NCI-H128 (cell line): ENCODE results near the gene P4HA3.
"Not testable (repeated sequence)": the region's sequence is repeated elsewhere in the genome, so short reads cannot be mapped to it uniquely, and the experiment has no call there.

ENCODE experiments used
- DNase-seq: peaks from one replicate; lab custom pipeline; 2025; ENCODE audit not compliant: unreplicated experiment; lab: John Stamatoyannopoulos, UW

The P4HA3 gene

GRCh38 chr11:74311352-74311926 is at the start of gene P4HA3:
P4HA3 (minus strand) TSS chr11:74311640; CDS start chr11:74311611, 29 bp downstream.
- DNase-seq = no peak

DNA sequence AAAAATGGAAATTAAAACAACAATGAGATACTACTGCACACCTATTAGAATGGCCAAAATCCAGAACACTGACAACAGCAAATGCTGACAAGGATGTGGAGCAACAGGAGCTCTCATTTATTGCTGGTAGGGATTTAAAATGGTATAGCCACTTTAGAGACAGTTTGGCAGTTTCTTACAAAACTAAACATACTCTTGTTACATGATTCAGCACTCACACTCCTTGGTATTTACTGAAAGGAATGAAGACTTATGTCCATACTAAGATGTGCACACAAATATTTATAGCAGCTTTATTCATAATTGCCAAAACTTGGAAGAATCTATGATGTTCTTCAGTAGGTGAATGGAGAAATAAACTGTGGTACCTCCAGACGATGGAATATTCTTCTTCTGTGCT is 46.0 kb upstream of the P4HA3 start:
- no peak for DNase-seq

DNA sequence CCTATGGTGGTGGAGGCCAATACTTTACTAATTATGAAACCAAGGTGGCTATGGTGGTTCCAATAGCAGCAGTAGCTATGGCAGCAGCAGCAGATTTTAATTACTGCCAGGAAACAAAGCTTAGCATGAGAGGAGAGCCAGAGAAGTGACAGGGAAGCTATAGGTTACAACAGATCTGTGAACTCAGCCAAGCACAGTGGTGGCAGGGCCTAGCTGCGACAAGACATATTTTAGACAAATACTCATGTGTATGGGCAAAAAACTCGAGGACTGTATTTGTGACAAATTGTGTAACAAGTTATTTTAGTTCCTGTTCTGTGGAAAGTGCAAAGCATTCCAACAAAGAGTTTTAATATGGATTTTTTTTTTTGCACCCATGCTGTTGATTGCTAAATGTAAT is 44.2 kb upstream of the P4HA3 start:
- DNase-seq = no peak

GRCh38 chr11:74354036-74354435 is 42.6 kb upstream of the P4HA3 start:
- no peak for DNase-seq

- DNase-seq = no peak
Observed at GRCh38 chr11:74347381-74347780, 35.9 kb upstream of the P4HA3 start.

GRCh38 chr11:74345420-74345819 is 34.0 kb upstream of the P4HA3 start:
- no peak for DNase-seq

GRCh38 chr11:74341921-74342320 is 30.5 kb upstream of the P4HA3 start:
- DNase-seq = no peak

DNA sequence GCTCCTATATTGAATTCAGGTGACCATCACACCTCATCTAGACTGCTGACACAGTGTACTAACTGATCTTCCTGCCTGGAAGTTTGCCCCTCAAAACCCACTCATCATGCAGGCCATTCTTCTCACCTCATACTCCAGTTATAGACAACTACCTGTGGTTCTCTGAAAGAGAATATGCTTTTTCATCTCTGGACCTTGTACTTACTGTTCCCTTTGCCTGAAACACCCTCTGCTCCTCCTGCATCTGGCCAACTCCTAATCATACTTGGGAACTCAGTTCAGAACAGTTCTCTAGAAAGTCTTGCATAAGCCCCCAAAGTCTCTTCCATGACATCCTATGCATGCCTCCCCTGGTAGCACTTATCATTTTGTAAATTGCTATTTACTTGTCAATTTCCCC is 28.2 kb upstream of the P4HA3 start:
- DNase-seq = no peak

DNA sequence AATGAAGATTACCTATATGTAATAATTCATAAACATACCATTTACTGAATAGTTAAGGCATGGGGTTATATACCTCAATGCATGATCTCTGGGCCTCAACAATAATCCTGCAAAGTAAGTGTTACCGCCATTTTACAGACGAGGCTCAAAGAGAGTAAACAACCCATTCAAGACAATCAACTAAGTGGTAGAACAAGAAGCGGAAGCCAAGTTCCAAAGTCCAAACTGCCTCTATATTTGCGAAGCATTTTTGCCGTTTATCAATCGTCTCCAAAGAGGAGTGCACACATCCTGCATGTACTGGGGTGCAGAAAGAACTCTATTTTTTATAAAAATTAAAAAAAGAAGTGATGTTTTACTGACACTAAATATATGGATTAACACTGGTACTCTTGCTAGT is 27.5 kb upstream of the P4HA3 start:
- DNase-seq = no peak

DNA sequence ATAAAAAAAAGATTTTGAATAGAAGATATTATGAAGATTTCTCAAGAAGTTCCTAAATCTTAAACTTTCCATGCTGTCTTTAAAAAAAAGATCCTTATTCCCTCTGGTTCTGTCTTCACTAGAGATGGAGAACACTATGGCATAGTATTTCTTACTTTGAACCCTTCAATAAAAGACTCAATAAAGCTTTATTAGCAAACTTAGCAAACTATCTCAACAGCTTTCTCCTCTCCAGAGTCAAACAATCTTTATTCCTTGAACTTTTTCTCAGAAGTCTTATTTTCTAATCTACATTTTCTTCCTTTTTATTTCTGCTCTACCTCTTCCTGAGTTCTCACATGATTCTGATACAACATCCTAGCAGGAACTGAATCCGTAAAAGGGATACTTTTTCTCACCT is 21.8 kb upstream of the P4HA3 start:
- no peak for DNase-seq

DNA sequence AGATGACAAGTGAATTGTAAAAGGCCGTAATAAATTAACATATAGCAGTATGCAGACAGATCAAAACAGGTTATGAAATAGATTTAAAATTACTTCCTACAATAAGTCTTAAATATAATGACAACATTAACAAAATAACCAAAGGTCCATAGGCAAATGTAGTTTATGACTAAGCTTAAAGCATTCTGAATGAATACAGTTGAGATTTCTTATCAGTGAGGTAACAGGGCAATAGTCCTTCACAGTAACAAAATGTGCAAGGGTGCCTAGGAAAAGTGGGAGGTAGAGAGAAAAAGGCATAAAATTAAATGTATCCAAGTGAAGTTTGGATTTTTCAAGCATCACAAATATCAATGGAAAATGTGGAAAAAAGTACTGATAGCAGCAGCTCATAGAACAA is 20.9 kb upstream of the P4HA3 start:
- no peak for DNase-seq

- not testable (repeated sequence) for DNase-seq
Observed at GRCh38 chr11:74331000-74331399, 19.6 kb upstream of the P4HA3 start.

- DNase-seq = no peak
Observed at GRCh38 chr11:74330075-74330858, 18.8 kb upstream of the P4HA3 start.

DNA sequence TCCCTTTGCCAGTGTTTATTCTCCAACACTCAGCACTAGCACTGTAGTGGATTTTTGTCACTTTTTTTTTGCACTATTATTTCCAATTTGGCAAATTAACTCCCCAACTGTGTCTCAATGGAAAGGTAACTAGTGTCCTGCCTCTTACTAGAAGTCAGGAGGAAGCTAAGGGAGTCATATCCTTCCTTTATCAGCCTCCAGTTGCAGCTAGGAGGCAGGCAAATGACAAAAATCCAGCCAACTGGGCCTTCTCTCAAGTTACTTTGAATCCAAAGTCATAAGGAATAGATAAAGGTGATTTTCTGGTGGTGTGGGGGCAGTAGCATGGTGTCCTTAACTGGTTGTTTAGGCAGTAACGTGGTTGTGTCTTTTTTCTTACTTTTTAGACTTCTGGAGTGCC is 15.6 kb upstream of the P4HA3 start:
- DNase-seq = no peak

- DNase-seq = no peak
Observed at GRCh38 chr11:74326665-74327064, 15.2 kb upstream of the P4HA3 start.

DNA sequence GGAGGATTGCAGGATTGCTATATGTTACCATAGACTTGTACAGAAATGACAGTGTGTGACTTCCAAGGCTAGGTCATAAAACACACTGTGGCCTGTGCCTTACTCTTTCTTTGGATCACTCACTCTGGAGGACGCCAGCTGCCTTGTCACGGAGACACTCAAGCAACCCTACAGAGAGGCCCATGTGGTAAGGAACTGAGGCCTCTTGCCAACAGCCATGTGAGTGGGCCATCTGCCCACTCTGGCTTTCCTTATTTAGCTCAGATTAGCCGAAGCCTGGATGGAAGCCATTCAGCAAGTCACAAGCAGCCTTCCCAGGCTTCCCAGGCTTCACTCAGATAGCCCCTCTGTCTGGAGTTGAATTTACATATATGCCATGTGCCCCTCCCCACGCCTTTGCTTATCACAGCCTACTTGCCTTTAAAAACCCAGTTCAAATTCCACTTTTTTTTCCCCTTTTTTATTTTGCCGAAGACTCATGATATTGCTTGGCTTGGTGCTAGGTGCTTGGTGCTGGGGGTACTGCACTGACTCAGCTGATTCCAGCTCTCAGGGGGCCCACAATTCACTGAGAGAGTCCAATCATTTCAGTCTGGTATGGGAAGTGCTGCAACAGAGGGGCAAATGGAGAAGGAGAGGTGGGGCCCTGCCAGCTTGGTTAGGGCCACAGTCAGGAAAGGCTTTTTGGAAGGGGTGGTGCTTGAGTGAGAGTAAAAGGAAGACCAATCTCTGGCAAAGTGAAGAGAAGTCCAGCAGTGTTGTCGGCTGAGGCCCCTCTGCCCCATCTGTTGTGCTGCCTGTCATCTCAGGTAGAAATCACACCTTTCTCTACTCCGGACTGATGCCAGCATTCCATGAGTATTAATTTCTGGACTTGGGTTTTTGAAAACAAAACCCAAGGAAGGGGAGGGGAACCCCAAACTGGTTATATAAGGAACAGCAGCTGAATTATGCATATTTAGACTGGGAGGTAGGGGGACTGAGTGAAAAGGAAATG is 14.5 kb upstream of the P4HA3 start:
- DNase-seq = no peak

DNA sequence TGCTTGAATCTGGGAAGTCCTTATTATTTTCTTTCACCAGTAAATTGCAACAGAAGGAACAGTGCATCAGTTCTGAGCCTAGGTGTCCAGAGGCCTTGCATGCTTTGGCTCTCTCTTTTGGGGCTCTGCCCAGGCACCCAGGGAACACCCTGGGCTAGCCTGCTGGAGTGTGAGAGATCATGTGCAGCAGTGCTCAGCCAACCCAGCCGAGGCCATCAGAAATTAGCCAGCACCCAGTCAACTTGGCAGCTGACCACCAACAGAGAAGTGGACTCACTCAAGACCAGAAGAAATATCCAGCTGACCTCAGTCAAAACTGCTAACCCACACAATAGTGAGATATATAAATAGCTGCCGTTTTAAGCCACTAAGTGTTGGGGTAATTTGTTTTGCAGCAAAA is 11.2 kb upstream of the P4HA3 start:
- DNase-seq = no peak

DNA sequence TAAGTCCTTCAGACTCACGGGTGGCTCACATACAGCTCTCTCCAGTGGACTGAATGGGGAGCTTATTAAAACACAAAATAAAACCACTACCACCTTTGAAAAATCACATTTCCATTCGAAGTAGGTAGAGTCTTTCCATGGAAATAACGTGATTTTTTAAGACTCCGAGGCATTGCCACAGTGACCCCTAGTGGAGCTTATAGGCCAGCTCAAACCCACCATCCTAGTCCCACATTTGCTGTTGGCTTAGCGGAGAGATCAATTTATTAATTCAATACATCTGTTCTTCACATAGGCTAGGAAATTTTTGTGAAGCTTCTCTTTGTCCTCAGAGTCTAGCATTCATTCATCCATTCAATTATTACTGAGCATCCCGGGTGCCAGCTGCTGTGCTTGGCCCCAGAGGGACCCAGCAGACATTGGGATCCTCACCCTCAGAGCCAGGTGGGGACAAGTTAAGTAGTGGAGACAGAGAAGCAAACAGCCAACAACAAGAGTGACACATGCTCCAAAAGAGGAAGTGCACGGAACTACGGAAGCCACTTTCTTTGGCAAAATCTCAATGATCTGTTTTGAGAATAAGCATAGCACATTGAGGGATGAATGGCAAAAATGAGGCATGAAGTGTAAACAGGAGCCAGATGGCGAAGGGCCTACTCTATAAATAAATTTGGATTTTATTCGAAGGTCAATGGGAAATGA is 10.2 kb upstream of the P4HA3 start:
- no peak for DNase-seq

DNA sequence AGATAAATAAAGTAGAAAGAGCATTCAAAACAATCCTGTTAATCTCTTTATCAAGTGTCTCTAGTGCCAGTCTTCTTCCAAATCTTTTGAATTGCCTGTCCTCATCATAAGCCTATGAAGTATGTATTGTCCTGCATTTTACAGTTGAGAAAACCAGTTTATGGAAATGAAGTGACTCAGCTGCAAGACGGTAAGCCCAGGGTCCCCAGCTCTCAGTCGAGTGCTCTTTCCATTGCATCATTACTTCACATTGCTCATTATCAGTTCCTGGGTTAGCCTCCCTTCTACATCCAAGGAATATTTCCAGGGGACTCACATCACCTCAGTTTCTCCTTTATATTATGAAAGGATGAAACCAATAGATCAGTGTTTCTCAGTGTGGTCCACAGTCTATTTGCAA is 9.1 kb upstream of the P4HA3 start:
- DNase-seq = no peak

DNA sequence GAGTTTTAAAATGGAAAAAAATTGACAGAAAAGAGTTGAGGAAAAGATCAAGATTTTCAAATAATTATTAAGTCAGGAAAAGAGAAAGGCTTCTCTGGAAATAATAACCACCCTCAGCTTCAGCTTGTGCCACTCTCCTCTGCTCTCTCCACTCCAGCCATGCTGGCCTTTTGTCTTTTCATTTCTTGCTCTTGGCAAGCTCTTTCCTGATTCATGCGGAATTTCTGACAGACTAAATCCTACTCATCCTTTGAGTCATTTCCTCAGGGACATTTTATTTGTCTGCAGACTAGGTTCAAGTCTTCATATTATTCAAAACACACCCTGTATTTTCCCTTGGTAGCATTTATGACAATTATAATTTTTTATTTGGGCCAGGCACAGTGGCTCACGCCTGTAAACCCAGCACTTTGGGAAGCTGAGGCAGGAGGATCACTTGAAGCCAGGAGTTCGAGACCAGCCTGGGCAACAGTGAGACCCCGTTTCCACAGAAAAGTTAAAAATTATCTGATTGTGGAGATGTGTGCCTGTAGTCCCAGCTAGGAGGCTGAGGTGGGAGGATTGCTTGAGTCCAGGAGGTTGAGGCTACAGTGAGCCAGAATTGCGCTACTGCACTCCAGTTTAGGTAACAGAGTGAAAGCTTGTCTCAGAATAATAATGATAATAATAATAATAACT is 7.8 kb upstream of the P4HA3 start:
- no peak for DNase-seq
